Inferior parietal cortex (tissue), 1 donor: ENCODE data around the gene CSHL1.
"Not testable (repeated sequence)": the region's sequence is repeated elsewhere in the genome, so short reads cannot be mapped to it uniquely, and the experiment has no call there.

Experiments used
- DNase-seq: peaks from one replicate; pipeline ENCODE4 v3.0.0-alpha.2; 2016; ENCODE audit errors: extremely low spot score

The CSHL1 gene

GRCh38 chr17:63940584-63940983 lies 29.5 kb upstream of the CSHL1 start:
- no peak for DNase-seq

GRCh38 chr17:63939884-63940283 lies 28.8 kb upstream of the CSHL1 start:
- DNase-seq, result no peak

GRCh38 chr17:63939401-63939800 lies 28.3 kb upstream of the CSHL1 start:
- no peak for DNase-seq

- DNase-seq, result no peak
Measured at GRCh38 chr17:63937920-63938319, 26.9 kb upstream of the CSHL1 start.

- DNase-seq, result no peak
Measured at GRCh38 chr17:63937319-63937718, 26.3 kb upstream of the CSHL1 start.

- DNase-seq, result no peak
Measured at GRCh38 chr17:63934183-63935112, 23.4 kb upstream of the CSHL1 start.

GRCh38 chr17:63933598-63933997 lies 22.5 kb upstream of the CSHL1 start:
- DNase-seq, result no peak

GRCh38 chr17:63932721-63933120 lies 21.7 kb upstream of the CSHL1 start:
- no peak for DNase-seq

GRCh38 chr17:63931981-63932561 lies 21.0 kb upstream of the CSHL1 start, which contains the start of gene CD79B:
TSS of gene CD79B (minus strand) at chr17:63932331. CDS start at chr17:63932261, 70 bp downstream.
- no peak for DNase-seq

- no peak for DNase-seq
Measured at GRCh38 chr17:63930951-63931575, 20.0 kb upstream of the CSHL1 start.

GRCh38 chr17:63929860-63930766 lies 19.1 kb upstream of the CSHL1 start:
- DNase-seq, result no peak

GRCh38 chr17:63928966-63929695 lies 18.1 kb upstream of the CSHL1 start:
- no peak for DNase-seq

- no peak for DNase-seq
Measured at GRCh38 chr17:63928172-63928666, 17.2 kb upstream of the CSHL1 start.

GRCh38 chr17:63927464-63928171 lies 16.6 kb upstream of the CSHL1 start:
- DNase-seq, result no peak

- no peak for DNase-seq
Measured at GRCh38 chr17:63926164-63926563, 15.1 kb upstream of the CSHL1 start.

GRCh38 chr17:63925615-63926014 lies 14.6 kb upstream of the CSHL1 start:
- no peak for DNase-seq

GRCh38 chr17:63922402-63922801 lies 11.3 kb upstream of the CSHL1 start:
- not testable (repeated sequence) for DNase-seq

- DNase-seq, result not testable (repeated sequence)
Measured at GRCh38 chr17:63920779-63921178, 9.7 kb upstream of the CSHL1 start.

GRCh38 chr17:63920050-63920449 lies 9.0 kb upstream of the CSHL1 start:
- not testable (repeated sequence) for DNase-seq

- DNase-seq, result peak; percentile 57
Measured at GRCh38 chr17:63919311-63919723, 8.3 kb upstream of the CSHL1 start.
